Amniotic epithelial cell (primary cell): Measurements from ENCODE around the gene CNTN5.
"Not testable (repeated sequence)": the region's sequence is repeated elsewhere in the genome, so short reads cannot be mapped to it uniquely, and the experiment has no call there.

ENCODE experiments used
- DNase-seq: peaks from one replicate; pipeline ENCODE4 v3.0.0-alpha.2; 2010; ENCODE audit warnings: low read depth

CNTN5 gene

DNA sequence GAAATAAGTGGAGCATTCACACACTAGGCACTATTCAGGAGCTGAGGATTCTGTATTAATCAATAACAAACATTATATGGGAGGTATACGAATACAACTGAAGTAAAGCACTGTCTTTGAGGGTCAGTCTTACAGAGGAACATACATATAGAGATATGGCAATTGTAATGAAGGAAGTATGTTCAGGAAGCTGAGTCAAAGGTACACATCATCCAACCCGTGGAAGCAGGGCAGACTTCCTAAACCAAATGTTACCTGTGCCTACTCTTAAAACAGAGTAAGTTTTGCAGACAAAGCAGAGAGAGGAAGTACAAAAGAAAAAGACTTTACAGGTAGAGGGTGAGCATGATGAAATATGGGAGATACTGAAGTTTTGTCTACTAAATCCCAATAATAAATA, 1185.2 kb downstream of the CNTN5 start:
- DNase-seq, result no peak

DNA sequence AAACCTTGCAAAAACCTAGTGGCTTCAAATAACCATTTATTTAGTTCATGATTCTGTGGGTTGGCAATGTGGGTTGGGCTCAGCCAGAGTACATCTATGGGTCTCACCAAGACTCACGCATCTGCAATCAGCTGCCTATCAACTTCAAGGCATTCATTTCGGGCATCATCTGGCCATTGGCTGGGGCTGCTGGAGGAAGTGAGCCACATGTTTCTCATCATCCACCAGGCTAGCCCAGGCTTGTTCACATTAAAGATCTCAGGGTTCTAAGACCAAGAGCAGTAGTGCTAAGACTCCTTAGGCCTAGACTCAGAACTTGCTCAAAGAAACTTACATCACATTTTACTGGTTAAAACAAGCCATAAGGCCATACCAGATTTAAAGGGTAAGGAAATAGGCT, 1187.5 kb downstream of the CNTN5 start:
- no peak for DNase-seq

DNA sequence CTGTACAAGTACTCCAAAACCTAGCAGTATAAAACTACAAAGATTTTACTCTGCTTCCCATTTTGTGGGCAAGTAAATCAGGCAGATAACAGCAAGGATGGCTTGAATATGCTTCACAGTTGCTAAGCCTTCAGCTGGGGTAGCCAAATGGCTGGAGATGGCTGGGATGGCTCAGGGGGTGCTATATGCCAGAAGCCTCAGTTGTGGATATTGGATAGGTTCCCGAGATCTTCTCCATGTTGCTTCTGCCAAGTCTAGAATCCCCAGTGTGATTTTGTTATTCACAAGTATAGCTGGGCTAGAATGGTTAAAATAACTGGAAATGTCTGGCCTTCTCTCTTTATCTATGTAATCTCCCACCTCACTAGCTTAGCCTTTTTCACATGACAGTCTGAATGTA, 1194.0 kb downstream of the CNTN5 start:
- DNase-seq, result no peak

DNA sequence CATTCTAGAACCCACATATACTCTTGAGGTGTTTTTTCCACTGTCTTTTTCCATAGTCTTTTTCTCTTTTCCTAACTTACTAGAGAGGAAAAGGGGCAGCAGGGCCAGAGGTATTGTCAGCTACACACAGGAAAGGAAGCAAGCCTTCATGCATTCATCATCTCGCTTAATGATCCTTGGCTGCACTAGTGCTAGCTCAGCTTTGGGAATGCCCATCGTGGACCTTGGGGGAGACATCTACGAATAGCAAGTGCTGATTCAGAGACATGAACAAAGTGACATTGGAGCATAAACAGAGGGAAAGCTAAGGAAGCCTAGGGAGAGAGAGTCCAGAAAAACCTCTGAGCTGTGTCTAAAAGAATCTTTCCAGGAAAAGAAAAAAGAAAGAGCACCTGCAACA, 1200.1 kb downstream of the CNTN5 start:
- no peak for DNase-seq

DNA sequence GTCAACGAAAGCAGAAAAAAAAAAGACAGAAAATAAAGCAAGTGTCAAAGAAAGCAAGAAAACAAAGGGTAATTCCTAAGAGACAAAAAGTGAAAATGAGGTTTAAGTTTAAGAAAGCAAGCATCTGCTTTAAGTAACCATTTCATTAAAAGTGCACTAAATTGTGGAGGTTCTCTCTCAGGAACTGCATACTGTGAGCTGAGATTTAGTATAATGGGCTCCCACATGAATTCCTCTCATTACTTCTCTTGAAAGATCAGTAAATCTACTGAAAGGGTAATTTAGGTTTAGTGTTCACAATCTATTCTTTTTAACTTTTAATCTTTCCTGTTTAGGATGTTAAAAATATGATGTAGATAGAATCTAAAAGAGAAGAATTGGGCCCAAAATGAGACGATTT, 1201.0 kb downstream of the CNTN5 start:
- no peak for DNase-seq

DNA sequence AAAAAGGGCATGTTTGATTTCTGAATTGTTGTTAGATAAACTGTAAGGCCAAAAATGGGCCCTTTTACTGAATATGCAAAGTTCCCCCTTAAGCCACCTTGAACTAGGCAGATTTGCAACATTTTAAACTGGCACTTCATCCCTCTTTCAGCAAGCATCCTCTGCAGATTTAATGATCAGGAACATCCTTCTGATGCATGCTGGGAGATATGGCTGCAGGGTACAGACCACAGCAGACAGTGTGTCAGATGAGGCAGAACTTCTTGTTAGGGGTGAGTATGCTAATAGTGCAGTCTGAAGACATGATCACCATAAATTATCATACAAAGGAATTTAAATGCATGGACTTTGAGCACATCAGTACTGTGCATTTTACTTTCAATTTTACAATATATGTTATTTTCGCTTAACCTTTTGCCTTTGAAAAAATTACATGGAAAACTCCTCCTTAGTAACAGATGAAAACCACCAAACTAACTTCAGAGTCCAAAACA, 1203.8 kb downstream of the CNTN5 start:
- DNase-seq, result no peak

DNA sequence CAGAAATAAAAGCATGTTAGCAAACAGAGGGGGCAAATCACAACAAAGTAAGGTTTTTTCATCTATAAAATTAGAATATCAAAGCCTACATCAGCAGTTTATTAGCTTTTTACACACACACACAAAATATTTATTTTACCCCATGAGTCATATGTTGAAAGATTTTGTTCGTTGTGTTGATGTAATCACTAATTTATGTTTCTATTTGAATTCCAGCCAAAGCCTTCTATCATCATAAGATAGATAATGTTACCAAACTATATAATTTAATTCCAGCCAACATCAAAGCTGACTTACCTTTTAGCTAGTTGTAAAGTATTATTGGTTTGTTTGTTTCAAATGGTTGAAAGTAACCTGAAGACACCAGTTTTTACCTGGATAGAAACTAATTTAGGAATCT, 1208.3 kb downstream of the CNTN5 start:
- peak; percentile 4 for DNase-seq

DNA sequence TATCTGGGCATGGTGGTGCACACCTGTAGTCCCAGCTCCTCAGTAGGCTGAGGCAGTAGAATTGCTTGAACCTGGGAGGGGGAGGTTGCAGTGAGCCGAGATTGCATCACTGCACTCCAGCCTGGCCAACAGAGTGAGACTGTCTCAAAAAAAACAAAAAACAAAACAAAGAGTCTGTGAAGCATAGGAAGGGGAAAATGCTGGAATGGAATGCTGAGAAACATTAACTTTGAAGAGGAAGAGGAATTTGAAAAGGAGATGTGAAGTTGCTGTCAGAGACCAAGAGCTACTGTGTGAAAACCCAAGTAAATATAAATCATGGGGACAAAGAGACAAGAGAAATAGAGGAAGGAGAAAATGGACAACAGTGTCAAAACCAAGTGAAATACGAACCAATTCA, 1211.3 kb downstream of the CNTN5 start:
- DNase-seq, result no peak

DNA sequence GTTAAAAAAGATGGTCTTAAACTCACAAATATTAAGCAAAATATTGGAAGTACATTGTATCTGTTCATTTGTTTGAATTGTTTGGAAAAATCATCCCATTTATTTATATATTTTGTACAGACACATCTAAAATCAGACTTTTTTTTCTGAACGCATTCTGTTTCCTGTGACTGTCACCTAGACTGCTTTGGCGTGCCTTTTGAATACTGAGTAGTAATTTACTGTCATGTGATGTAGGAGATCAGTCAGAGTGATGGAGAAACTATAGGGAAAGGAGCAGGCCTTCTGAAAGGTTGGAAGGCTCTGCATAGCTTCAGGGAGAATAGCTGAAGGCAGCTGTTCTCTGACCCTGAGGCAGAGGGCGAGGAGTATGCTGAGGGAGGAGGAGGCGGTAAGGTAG, 1214.3 kb downstream of the CNTN5 start:
- no peak for DNase-seq

DNA sequence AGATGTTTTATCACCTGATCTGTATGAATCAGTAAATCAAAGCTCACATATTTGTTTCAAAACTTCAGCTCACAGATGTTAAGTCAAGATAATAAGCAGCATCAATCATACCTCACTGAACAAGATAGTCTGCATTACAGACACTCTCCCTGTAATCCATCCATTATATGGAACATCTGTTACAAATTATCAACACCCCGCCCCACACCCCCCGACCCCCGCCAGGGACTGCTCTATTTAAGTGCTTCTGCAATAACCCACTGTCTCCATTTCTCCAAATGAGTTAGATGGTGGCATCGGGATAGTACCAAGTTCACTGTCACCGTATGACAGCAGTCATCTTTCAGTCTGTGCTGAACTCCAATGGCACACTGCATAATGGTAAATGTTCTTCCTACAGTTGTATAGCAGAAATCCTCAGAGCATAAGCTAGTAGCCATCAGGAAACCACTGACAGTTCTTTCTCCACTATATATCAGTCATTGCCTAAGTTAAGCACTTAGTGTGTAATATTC, 1219.3 kb downstream of the CNTN5 start:
- DNase-seq, result no peak

DNA sequence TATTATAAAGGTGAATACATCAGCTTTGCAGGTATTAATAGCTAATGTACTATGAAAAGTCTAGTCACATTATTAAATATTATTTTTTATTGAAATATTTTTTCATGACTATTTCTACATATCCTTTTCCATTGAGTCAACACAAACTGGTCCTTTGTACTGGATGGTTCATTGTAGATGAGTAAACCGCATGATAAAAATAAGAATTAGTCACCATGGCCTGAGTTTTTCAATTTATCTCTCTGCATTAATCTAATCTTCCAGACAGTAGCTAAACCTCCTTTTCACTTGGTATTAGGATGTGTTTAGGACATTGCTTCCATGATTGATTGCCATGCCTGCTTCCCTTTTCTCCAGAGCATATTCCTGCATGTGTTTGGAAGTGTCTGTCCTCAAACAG, 1227.0 kb downstream of the CNTN5 start:
- DNase-seq, result peak; percentile 87

DNA sequence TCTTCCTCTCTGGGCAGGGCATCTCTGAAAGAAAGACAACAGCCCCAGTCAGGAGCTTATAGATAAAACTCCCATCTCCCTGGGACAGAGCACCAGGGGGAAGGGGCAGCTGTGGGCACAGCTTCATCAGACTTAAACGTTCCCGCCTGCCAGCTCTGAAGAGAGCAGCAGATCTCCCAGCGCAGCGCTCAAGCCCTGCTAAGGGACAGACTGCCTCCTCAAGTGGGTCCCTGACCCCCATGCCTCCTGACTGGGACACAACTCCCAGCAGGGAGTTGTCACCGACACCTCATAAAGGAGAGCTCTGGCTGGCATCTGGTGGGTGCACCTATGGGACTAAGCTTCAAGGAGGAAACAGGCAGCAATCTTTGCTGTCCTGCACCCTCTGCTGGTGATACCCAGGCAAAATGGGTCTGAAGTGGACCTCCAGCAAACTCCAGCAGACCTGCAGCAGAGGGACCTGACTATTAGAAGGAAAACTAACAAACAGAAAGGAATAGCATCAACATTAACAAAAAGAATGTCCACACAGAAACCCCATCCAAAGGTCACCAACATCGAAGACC, 1236.6 kb downstream of the CNTN5 start:
- DNase-seq, result not testable (repeated sequence)

DNA sequence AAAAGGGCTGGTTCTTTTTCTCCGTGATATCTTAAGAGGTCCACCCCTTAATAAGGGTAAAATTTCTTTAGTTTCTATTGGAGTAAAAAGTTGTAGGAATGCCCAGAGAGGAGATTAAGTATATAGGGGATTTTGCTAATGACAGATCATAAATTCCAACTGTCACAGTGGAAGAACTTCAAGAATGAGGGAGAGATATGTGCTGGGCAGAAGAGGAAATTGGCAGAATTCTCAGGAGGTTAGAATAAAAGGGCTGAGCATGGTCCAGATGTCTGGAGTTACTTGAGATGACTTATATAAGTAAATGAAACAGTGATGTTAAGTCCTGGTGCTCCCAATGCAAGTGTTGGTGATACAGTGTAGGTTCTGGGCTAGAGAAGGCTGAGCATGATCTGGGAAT, 1248.8 kb downstream of the CNTN5 start:
- DNase-seq, result peak; percentile 21

DNA sequence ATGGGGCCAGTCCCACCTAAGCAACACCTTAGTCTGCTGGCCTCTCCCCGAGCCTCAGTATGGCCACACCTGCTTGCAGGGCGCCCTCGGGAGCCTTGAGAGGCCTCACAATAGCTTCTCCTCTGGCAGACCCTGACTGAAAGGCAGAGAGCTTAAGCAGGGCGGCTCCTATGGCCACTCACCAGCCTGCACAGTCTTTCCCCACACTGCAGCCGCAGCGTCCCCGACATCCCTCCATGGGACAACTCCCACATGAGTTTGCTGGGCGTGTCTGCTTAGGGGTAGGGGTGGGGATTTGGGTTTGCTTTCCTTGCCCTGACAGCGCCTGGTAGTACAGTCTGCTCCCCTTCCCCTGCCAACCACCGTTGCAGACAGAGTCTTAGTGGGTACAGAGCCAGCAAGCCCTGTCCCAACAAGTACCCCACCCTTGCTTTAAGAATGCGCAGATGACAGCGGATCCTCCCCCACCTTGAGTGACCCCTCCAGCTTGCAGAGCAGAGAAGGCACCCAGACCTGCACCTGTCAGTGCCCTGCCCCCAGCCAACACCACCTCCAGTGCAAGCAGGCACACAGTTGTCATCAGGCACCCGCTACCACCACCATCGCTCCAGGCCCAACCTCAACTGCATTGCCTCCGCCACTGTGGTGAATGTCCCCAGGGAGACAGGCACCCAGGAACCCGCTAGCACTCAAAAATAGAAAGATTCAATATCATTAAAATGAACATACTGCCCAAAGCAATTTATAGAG, 1252.5 kb downstream of the CNTN5 start:
- no peak for DNase-seq

DNA sequence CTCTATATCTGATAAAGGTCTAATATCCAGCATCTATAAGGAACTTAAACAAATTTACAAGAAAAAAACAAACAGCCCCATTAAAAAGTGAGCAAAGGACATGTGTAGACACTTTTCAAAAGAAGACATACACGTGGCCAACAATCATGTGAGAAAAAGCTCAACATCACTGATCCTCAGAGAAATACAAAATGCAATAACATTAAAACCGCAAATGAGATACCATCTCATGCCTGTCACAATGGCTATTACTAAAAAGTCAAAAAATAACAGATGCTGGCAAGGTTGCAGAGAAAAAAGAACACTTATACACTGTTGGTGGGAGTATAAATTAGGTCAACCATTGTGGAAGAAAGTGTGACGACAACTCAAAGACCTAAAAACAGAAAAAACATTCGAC, 1253.7 kb downstream of the CNTN5 start:
- DNase-seq, result not testable (repeated sequence)

DNA sequence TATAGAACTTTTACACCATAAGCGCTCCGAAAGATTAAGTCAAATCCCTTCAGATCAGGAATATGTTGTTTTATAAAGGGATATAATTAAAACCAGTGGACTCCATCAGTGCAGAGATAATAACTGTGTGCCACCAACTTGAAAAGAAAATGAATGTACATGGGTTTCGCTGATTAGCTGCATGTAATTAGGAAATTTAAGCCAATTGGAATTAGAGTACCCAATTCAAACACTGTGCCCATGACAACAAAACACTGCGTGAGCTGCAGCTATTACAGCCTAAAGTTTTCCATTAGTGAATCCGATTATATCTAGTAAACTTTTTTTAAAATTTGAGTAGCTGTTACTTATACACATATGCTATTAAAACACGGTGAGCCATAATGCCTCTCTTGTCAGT, 1274.0 kb downstream of the CNTN5 start:
- DNase-seq, result no peak

DNA sequence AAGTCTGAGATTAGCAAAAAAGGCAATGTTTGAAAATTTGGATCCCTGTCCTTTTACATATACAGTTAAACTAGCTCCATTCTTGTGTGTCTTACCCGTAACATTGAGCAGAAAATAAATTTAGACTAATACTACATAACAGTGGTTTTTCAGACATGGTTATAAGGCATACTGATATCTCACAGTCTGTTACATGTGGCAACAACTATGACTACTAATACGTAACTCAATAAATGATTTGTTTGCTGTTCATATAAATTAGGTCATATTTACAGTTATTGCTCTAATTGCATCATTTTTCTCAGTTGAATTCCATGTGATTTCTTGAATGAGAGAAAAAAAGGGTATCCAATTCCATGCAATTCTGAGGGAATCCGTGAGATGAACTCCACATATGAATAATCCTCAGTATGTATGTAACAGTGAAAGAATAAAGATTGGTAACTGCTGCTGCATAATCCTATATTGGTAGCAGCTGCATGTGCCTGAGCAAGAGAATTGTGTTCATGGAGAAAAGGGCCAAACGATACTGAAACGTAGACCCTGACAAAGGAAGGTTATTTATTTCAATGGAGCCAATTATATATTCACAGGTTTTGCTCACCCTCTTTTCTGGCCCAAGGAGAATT, 1275.4 kb downstream of the CNTN5 start:
- no peak for DNase-seq

DNA sequence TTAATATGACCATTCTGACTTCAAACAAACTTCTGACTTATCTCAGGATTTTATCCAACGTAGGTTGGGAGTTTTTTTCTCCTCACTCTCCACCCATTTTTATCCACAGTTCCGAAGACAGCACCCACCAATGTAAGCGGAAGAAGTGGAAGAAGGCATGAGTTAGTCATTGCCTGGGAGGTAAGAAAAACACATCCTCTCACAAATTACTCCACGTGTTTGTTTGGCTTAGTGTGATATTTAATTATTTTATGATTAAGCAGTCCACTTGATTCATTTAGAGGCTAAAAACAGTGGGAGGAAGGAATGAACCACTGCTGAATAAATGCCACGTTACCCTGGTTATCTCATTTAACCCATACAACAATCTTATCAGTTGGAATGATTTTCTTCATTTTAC, 1276.8 kb downstream of the CNTN5 start:
- DNase-seq, result no peak

DNA sequence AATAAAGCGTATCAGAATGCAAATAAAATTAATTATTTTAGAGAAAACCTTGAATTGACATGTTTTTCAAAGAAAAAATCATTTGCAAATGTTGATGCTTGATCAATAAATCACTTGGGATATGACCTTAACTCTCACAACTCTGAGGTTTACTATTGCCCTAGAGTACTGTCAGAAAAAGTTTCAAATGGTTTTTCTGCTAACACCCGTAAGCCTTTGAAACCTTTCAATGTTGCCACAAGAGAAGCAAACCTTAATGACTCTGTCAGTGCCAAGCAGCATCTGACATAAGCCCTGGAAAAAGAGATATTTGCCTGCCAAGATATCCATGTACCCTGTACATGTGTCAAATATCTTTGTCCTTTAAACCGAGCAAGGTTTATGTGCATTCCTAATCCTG, 1282.1 kb downstream of the CNTN5 start:
- DNase-seq, result no peak

DNA sequence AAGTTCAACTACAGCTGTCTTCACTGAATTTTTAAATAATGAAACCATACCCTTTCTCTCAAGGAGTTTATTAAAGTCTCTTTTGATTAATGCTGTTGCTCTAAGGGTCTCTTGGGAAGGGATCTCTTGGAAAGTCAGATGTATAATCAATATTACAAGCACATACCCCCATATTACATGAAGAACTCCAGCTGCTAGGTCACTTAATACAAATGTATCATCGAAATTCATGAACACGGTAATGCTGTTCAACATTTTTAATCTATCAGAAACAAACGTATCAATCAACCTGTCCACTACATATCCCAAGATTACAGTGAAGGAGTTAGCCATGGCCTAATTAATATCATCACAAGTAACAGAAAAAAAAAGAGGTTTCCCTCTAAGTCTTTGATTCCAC, 1283.1 kb downstream of the CNTN5 start:
- DNase-seq, result no peak

DNA sequence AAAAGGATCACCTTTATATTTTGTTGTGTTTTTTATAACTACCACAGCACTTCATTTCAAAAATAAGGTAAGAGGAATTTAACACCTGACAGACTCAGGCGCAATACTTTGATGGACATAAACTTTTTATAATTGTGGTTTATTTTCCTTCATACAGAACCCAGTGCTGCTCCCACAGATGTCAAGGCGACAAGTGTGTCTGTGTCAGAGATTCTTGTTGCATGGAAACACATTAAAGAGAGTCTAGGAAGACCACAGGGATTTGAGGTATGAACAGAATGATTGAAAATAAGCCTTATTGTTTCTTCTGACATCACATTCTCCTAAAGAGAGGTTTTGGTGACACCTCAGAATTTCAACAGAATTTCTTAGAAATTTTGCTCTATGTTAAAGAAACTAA, 1287.5 kb downstream of the CNTN5 start:
- no peak for DNase-seq

DNA sequence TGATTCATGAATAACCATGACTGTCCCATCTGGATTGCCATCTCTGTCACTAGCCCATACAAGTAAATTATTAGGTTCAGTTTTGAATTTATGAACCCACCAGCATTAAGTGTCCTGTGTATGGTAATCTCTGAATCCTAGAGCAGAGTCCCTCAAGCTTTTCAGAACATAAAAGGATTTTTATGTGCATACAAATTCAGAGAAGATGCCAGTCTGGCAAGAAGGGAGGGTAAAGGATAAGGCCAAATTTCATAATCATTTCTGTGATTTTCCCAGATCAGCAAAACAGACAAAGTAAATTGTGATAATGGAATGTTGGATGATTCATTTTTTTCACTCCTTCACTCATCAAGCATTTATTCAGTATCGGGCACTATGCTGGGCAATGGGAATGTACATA, 1295.2 kb downstream of the CNTN5 start:
- DNase-seq, result no peak

DNA sequence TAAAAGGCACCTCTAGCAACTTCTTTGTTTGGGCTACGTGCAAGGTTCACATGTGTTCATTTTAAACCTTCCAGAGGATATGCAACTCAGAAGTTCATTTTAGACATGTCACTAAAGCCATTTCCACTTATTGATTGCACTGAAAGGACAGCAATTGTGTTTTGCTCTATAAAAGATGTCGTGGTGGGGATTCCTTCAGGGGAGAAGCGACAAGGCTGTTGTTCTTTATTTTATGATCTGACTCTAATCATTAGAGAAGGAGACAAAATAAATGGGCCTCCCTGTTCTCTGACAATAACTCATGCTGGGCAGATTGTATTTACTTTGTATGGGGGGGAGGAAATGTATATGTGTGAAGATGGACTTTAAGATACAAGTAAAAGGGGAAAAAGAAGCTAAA, 1296.2 kb downstream of the CNTN5 start:
- DNase-seq, result no peak
